GM18502 (cell line): ENCODE measurements around the gene PRR30.
"Not testable (repeated sequence)": the region's sequence is repeated elsewhere in the genome, so short reads cannot be mapped to it uniquely, and the experiment has no call there.

Experiments
- ATAC-seq: cut with Tn5 transposase; IDR thresholded peaks from one replicate; pipeline ENCODE4 v1.9.1; 2021; ENCODE audit warnings: mild to moderate bottlenecking; ENCODE audit not compliant: unreplicated experiment, poor library complexity

PRR30 gene

GRCh38 chr2:27130396-27130795, 8.8 kb downstream of the PRR30 start:
- ATAC-seq = no peak

- no peak for ATAC-seq
Observed at GRCh38 chr2:27128668-27129571, 10.3 kb downstream of the PRR30 start.

GRCh38 chr2:27127883-27128667, 11.1 kb downstream of the PRR30 start:
- ATAC-seq = no peak

- ATAC-seq = no peak
Observed at GRCh38 chr2:27126252-27126710, 12.9 kb downstream of the PRR30 start.

- ATAC-seq = no peak
Observed at GRCh38 chr2:27125104-27125503, 14.1 kb downstream of the PRR30 start.

GRCh38 chr2:27123302-27124150, 15.7 kb downstream of the PRR30 start, which contains the start of gene ABHD1:
Gene ABHD1, plus strand, starts transcription at chr2:27123815. Its CDS starts 134 bp downstream, at chr2:27123949.
- ATAC-seq = peak; percentile 65

- ATAC-seq = no peak
Observed at GRCh38 chr2:27122791-27123190, 16.4 kb downstream of the PRR30 start.

GRCh38 chr2:27121906-27122305, 17.3 kb downstream of the PRR30 start:
- ATAC-seq = no peak

GRCh38 chr2:27119330-27119670, 19.9 kb downstream of the PRR30 start:
- ATAC-seq = not testable (repeated sequence)

- no peak for ATAC-seq
Observed at GRCh38 chr2:27118525-27119329, 20.5 kb downstream of the PRR30 start, which contains the start of gene CGREF1. Gene CGREF1, minus strand, starts transcription at chr2:27119128. Its CDS starts 14,762 bp downstream, at chr2:27104366.

- no peak for ATAC-seq
Observed at GRCh38 chr2:27117995-27118524, 21.1 kb downstream of the PRR30 start.

GRCh38 chr2:27115519-27115918, 23.7 kb downstream of the PRR30 start:
- ATAC-seq = no peak

GRCh38 chr2:27111392-27112078, 27.7 kb downstream of the PRR30 start:
- not testable (repeated sequence) for ATAC-seq

GRCh38 chr2:27110603-27111352, 28.4 kb downstream of the PRR30 start:
- not testable (repeated sequence) for ATAC-seq

- ATAC-seq = no peak
Observed at GRCh38 chr2:27109083-27109482, 30.1 kb downstream of the PRR30 start.

GRCh38 chr2:27108221-27108620, 31.0 kb downstream of the PRR30 start:
- no peak for ATAC-seq

GRCh38 chr2:27105981-27106380, 33.2 kb downstream of the PRR30 start:
- no peak for ATAC-seq

- no peak for ATAC-seq
Observed at GRCh38 chr2:27102329-27102728, 36.9 kb downstream of the PRR30 start.
